ENCODE measurements around the gene MACROD2.

- TF ChIP-seq CTCF (IDR thresholded peaks at IDR 0.05) (no peak), POLR2A (IDR thresholded peaks at IDR 0.05) (no peak)
Observed at GRCh38 chr20:15485519-15485918, 1490.2 kb downstream of the MACROD2 start.

Measured in tibial nerve (tissue), 3 donors.